Midbrain (tissue), 1 donor: ENCODE data around the gene SLC45A3.

Experiments used
- DNase-seq: peaks from one replicate; lab custom pipeline; 2025; lab: John Stamatoyannopoulos, UW

The SLC45A3 gene

GRCh38 chr1:205610036-205610435 lies 70.3 kb downstream of the SLC45A3 start:
- DNase-seq, result no peak
